ENCODE data around the gene MBTD1.

The MBTD1 gene

GRCh38 chr17:51147650-51148049 is 112.2 kb downstream of the MBTD1 start:
- no peak for DNase-seq
- H3K4me3 ChIP-seq (ENCODE audit: low read depth, low read length), result no peak overlapping the region
- no peaks in the 10 kb centered on the region for H3K36me3 ChIP-seq
- H3K27me3 ChIP-seq (ENCODE audit: insufficient read depth, low read depth, severe bottlenecking), result no peaks in the 10 kb centered on the region
- no peaks in the 10 kb centered on the region for H3K9me3 ChIP-seq (ENCODE audit: severe bottlenecking)
- no peak overlapping the region for H3K27ac ChIP-seq
- TF ChIP-seq, protein P1, sequence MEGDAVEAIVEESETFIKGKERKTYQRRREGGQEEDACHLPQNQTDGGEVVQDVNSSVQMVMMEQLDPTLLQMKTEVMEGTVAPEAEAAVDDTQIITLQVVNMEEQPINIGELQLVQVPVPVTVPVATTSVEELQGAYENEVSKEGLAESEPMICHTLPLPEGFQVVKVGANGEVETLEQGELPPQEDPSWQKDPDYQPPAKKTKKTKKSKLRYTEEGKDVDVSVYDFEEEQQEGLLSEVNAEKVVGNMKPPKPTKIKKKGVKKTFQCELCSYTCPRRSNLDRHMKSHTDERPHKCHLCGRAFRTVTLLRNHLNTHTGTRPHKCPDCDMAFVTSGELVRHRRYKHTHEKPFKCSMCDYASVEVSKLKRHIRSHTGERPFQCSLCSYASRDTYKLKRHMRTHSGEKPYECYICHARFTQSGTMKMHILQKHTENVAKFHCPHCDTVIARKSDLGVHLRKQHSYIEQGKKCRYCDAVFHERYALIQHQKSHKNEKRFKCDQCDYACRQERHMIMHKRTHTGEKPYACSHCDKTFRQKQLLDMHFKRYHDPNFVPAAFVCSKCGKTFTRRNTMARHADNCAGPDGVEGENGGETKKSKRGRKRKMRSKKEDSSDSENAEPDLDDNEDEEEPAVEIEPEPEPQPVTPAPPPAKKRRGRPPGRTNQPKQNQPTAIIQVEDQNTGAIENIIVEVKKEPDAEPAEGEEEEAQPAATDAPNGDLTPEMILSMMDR (IDR thresholded peaks at IDR 0.05; ENCODE audit: low read depth, low read length), result no peak

DNA sequence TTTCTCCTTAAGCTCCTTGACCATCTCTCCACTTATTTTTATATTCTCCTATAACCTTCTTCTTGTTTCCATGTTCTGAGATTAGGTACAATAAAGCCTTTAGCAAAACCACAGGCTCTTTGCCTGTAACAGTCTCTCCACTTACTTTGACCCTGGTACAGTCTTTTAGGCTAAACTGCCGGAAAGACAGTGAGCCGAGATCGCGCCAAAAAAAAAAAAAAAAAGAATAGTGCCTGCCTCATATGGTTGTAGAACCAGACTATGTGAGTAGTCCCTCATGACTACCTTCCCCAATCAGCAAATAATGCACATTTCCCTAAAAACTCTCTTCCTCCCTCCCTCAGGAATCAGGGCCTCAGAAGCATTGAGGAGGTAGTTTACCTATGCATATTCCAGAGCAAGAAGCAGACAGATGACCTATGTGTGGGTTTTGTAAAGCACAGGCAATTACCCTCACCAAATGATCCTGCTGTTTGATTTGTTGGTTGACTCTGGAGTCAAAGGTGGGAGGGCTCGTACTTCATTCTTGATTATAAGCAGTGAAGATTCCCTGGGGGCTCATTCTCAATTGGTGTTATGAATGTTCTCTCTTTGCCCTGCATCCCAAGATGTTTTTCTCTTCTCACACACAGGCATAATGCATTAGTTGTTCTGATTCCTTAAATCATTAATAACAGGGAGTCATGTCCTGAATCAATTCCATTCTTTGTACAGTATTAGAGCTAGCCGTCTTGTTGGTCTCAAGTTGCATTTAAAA is 115.4 kb downstream of the MBTD1 start:
- Histone ChIP-seq H3K27me3 (ENCODE audit: insufficient read depth, low read depth, severe bottlenecking) (no peaks in the 10 kb centered on the region), H3K9me3 (ENCODE audit: severe bottlenecking) (no peaks in the 10 kb centered on the region), H3K4me3 (ENCODE audit: low read depth, low read length) (no peak overlapping the region), H3K36me3 (no peaks in the 10 kb centered on the region), H3K27ac (no peak overlapping the region)
- no peak for DNase-seq
- TF ChIP-seq, protein P1 (IDR thresholded peaks at IDR 0.05; ENCODE audit: low read depth, low read length), result no peak

GRCh38 chr17:51142597-51142996 is 117.3 kb downstream of the MBTD1 start:
- no peaks in the 10 kb centered on the region for H3K36me3 ChIP-seq
- H3K27me3 ChIP-seq (ENCODE audit: insufficient read depth, low read depth, severe bottlenecking), result no peaks in the 10 kb centered on the region
- TF ChIP-seq, protein P1 (IDR thresholded peaks at IDR 0.05; ENCODE audit: low read depth, low read length), result no peak
- H3K9me3 ChIP-seq (ENCODE audit: severe bottlenecking), result no peaks in the 10 kb centered on the region
- H3K27ac ChIP-seq, result no peak overlapping the region
- no peak overlapping the region for H3K4me3 ChIP-seq (ENCODE audit: low read depth, low read length)
- no peak for DNase-seq

GRCh38 chr17:51135956-51136355 is 123.9 kb downstream of the MBTD1 start:
- TF ChIP-seq, protein P1 (IDR thresholded peaks at IDR 0.05; ENCODE audit: low read depth, low read length), result no peak
- Histone ChIP-seq H3K4me3 (ENCODE audit: low read depth, low read length) (no peak overlapping the region), H3K36me3 (no peaks in the 10 kb centered on the region), H3K27ac (no peak overlapping the region), H3K27me3 (ENCODE audit: insufficient read depth, low read depth, severe bottlenecking) (no peaks in the 10 kb centered on the region), H3K9me3 (ENCODE audit: severe bottlenecking) (no peaks in the 10 kb centered on the region)
- no peak for DNase-seq

GRCh38 chr17:51133365-51133764 is 126.5 kb downstream of the MBTD1 start:
- Histone ChIP-seq H3K9me3 (ENCODE audit: severe bottlenecking) (no peaks in the 10 kb centered on the region), H3K27ac (no peak overlapping the region), H3K36me3 (no peaks in the 10 kb centered on the region), H3K27me3 (ENCODE audit: insufficient read depth, low read depth, severe bottlenecking) (no peaks in the 10 kb centered on the region), H3K4me3 (ENCODE audit: low read depth, low read length) (no peak overlapping the region)
- TF ChIP-seq, protein P1 (IDR thresholded peaks at IDR 0.05; ENCODE audit: low read depth, low read length), result no peak
- DNase-seq, result no peak

GRCh38 chr17:51132964-51133319 is 126.9 kb downstream of the MBTD1 start:
- no peaks in the 10 kb centered on the region for H3K36me3 ChIP-seq
- H3K9me3 ChIP-seq (ENCODE audit: severe bottlenecking), result no peaks in the 10 kb centered on the region
- no peak for DNase-seq
- H3K27ac ChIP-seq, result no peak overlapping the region
- H3K27me3 ChIP-seq (ENCODE audit: insufficient read depth, low read depth, severe bottlenecking), result no peaks in the 10 kb centered on the region
- TF ChIP-seq, protein P1 (IDR thresholded peaks at IDR 0.05; ENCODE audit: low read depth, low read length), result no peak
- no peak overlapping the region for H3K4me3 ChIP-seq (ENCODE audit: low read depth, low read length)
